Cortex of kidney (tissue), 1 donor: Measurements from ENCODE around the gene NKAIN4.

ENCODE experiments used
- DNase-seq: peaks from one replicate; lab custom pipeline; 2025; lab: John Stamatoyannopoulos, UW

NKAIN4 gene

GRCh38 chr20:63194007-63194796, 60.1 kb downstream of the NKAIN4 start:
- no peak for DNase-seq

- DNase-seq, result no peak
These were observed 61.5 kb downstream of the NKAIN4 start for GRCh38 chr20:63192721-63193120.

GRCh38 chr20:63191400-63191799, 62.9 kb downstream of the NKAIN4 start:
- DNase-seq, result no peak

GRCh38 chr20:63190828-63191227, 63.4 kb downstream of the NKAIN4 start:
- no peak for DNase-seq
